Neural progenitor cell (in vitro differentiated cells): Measurements from ENCODE around the gene COX8C.

Experiments used
- CTCF ChIP-seq: fragments of 200-600 bp; sonication (generic); IDR thresholded peaks from 2 replicates; pipeline ENCODE4 v1.5.1; 2017; ENCODE audit warnings: antibody characterized with exemption, mild to moderate bottlenecking
- EZH2phosphoT487 ChIP-seq: fragments of 200-600 bp; sonication (generic); IDR thresholded peaks from 2 replicates; pipeline ENCODE4 v1.6.1; 2017; ENCODE audit warnings: antibody characterized with exemption

- TF ChIP-seq EZH2phosphoT487, result no peak
- no peak for TF ChIP-seq CTCF
These were observed 13.3 kb upstream of the COX8C start for GRCh38 chr14:93333631-93334103.
